ENCODE measurements around the gene CATSPER1.
"Not testable (repeated sequence)": the region's sequence is repeated elsewhere in the genome, so short reads cannot be mapped to it uniquely, and the experiment has no call there.

The CATSPER1 gene

DNA sequence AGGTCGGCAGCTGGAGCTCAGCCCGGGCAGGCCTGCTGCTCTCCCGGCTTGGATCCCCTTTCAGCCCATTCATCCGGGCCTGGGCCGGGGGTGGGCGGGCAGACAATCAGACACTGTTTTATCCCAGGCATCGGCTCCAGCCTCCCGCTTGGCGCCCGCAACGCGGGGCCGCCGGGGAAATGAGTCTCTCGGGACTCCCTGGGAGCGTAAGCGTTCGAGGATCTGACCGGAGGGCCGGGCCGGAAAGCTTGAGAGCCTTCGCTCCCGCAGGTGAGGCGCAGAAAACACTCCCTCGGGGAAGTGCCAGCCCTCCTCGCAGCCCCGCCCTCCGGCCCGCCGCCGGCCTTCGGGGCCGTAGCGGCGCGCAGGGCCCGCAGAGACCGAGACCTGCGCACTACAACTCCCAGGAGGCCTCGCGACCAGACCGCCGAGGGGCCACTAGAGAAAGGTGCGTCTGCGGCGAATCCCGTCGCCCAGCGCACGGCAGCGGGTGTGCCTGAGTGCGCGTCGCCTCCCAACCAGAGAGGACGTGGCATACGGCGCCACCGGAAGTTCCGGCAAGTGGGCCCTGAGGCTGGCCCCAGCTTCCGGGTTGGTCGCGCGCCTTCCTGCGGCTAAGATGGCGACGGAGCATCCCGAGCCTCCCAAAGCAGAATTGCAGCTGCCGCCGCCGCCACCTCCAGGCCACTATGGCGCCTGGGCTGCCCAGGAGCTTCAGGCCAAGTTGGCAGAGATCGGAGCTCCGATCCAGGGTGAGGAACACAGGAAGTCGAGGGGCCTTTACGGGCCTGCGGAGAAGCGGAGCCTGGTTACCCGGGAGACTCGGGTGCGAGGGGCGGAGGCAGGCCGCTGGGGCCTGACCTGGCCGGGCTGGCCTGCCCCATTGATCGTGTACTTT, 25.7 kb upstream of the CATSPER1 start, which contains the start of gene SF3B2:
SF3B2 (plus strand) TSS at position 599 of the 898 bp plus-strand sequence; CDS start at position 620, 21 bp downstream.
- DNase-seq (ENCODE audit: low read depth in 2 of 3, low spot score in 2 of 3), result peak; percentile 80 to 98 (median 89)

DNA sequence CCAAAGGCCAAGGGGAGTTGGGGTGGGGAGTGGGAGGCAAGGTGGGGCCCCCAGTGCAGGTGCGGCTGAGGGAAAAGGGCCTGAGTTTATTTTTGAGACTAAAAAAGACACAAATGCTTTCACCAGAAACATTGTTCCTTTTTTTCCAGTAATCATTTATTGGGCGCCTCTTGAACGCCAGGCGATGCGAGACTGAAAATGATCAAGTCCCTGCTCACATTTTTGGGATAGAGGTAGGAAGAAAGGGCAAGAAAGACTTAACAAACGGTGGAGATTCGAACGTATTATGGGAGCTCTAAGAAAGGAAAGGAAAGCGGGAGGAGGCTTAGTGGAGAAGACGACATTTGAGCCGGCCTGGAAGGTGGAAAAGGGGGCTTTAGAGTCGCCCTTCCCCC, 25.1 kb upstream of the CATSPER1 start:
- no peak for DNase-seq (ENCODE audit: low read depth in 2 of 3, low spot score in 2 of 3)

DNA sequence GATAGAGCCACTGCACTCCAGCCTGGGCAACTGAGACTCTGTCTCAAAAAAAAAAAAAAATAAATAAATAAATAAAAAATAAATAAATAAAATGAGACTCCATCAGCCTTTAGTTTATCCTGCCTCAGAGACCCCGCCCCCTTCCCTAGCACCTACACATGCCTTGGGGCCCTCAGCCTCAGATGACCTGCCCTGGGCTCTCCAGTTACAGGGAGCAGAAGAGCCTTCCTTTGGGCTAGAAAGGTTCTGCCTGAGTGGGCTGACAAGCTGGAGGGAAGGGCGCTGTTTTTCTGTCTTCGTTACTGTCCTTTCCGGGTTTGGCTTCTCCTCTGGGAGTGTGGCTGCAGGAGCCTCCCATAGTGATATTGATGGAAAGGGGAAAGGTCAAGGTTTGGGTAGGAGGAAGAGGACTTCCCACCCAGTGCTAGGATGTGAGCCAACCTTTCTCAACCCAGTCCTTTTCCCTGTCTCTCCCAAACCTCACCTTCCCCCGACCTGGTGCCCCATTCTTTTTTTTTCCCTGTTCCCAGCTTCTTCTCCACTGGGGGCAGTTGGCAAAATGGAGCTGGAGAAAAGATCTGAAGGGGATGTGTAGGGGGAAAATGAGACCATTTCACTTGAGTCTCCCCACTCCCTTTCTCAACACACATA, 24.4 kb upstream of the CATSPER1 start:
- DNase-seq (ENCODE audit: low read depth in 2 of 3, low spot score in 2 of 3), result no peak

DNA sequence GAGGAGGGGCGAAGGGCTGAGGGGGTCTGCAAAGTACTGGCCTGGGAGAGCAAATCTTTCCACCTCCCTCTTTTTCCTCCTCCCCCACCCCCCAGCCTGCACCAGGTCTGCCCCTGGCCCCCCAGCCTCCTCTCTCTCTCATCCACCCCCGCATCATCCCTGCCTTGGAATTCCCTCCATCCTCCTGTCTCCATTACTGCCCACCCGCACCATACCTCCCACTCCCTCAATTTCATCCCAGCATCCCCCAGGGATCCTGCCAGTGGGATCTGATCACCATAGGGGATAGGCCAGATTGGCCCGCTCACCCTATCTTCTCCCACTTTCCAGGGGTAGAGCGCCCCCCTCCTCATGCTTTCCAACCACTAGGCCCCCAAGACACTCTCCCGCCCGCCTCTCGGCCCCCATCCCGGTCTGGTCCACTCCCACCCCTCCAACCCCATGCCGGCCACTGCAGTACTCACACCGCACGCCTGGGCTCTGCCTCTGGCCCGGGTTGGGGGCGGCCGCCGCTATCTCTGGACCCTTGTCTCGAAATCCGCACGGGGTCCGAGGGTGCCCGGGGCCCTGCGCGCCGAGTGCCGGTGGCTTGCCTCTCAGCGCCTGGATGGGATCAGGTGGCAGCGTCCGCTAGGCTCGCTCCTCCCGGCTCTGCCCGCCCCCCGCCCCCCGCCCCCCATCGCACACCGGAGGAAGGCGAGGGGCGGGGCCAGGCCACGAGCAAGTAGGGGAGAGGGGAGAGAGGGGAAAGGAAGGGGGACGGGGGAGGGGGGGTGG, 22.5 kb upstream of the CATSPER1 start, which contains the start of gene GAL3ST3:
GAL3ST3 (minus strand) TSS at position 615 of the 777 bp plus-strand sequence. CDS start 3,746 bp downstream, outside the sequence.
- no peak for DNase-seq (ENCODE audit: low read depth in 2 of 3, low spot score in 2 of 3)

DNA sequence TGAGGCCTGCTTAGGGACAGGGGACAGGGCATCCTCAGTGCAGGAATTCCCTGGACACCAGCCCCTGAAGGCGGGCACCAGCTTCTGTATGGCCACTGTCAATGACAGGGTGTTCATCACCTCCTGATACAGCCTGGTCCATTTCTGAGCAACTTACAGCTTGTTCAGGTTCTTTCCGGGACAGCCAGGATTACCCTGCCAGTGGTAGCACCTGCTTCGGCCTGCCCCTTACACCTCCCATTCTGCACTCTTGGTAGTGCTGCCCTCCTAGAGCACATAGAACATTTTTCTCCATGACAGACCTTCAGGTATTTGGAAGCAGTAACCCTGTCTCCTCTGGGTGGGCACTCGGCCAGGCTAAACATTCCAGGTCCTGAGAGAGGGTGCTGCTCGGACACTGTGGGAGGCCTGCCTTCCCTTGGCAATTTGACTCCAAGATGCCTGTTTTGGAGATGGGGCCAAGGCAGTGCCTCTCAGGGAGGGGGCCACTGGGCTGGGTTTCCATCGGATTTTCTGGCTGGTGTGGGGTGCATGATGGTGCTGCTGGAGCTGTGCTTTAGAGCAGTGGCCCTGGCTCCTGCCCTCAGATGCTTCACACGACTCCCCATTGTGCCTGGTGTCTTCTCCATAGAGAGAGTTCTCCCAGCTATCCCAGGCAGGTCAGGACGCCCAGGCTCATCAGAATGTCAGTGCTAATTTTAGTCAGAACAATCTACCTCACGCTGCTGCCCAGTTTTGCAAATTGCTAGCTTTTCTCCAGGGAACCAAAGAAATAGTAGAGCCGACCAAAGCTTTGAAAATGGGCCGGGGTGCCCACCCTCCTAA, 21.5 kb upstream of the CATSPER1 start:
- no peak for DNase-seq (ENCODE audit: low read depth in 2 of 3, low spot score in 2 of 3)

DNA sequence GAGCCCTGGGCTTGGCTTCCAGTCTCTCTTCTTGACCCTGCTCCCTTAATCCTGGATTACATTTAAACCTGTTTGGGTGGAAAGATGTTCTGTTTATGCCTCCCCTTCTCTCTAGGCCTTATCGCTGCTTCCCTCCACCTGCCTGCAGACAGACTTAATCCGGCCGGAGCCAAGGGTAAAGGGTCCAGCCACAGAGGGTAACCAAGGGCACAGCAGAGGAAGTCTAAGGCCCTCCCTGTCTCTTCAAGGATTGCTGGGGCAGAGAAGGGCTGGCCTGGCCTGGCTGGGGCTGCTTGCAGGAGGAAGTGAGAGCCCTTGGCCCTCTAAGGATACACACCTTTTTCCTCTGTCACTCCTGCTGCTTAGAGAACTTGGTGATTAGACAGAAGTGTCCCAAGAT, 20.6 kb upstream of the CATSPER1 start:
- no peak for DNase-seq (ENCODE audit: low read depth in 2 of 3, low spot score in 2 of 3)

DNA sequence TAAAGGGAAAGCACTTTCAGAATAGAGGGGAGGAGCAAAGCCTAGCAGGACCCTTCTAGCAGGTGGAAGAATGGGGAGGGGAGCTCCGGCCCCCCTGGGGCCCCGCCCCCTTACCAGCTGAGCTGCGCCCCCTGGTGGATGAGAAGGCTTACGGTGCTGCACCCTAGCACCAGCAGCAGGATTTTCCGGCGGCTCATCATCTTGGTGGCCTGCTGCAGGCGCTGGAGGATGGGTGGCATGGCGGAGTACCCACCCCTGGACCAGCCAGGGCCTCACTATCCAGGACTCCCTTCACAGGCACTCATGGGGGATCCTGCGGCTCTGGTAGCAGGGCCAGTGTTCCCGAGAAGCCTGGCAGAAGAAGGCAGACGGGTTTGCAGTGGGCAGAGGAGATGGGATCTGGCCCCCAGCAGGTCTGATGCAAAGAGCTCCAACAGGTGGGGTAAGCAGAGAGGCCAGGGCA, 18.9 kb upstream of the CATSPER1 start:
- DNase-seq (ENCODE audit: low read depth in 2 of 3, low spot score in 2 of 3), result peak; percentile 59 to 77 (median 69)

DNA sequence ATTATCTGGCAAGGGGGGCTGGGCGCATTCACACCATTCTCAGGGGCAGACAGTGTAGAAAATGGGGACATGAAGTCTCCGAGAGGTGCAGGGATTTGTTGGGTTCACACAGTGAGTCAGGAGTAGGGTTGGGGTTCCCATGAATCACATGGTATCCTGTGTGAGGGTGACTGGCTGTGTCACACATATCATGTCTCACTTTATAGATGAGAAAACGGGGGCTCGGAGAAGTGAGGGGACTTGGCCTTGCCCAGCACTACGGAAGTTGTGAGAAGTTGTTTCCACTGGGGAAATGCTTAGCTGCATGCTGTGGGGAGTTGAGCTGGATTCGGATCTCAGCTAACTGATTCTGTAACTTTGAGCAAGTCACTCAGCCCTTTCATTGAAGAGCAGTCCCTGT, 18.5 kb upstream of the CATSPER1 start:
- no peak for DNase-seq (ENCODE audit: low read depth in 2 of 3, low spot score in 2 of 3)

DNA sequence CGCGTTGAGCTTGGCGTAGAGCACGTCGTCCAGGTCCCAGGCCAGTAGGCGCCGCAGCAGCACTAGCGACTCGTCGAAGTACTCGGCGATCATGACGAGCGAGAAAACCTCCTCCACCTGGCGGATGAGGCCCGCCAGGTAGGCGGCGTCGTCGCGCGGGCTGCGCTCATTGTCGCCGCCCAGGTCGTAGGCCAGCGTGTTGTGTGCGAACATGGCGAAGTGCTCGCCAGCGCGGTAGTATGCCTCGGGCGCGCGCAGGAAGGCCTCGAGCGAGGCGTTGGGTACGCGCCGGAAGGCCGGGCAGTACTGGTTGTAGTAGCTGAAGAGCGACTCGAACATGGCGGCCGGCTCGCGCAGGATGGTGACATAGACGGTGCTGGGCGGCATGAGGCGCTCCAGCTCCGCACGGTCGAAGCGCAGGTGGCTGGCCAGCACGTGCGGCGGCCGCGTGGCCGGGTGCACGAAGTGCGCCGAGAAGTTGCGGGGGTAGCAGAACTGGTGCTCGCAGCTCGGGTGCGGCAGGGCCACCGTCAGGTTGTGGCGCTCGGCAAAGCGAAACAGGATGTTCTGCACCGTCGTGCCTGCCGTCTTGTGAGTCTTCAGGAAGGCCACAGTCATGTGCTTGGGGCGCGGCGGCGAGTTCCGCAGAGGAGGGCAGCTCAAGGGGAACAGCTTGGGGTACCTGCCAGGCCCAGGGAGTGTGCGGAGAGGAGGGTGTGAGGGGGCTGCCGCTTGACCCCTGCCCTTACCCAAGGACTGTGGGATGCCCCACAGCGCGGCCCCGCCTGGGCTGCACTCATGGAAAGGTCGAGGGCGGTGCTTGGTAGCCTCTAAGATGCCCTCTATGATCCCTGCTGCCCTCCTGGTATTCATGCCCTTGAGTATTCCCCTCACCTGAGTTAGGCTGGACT, 17.0 kb upstream of the CATSPER1 start:
- no peak for DNase-seq (ENCODE audit: low read depth in 2 of 3, low spot score in 2 of 3)

DNA sequence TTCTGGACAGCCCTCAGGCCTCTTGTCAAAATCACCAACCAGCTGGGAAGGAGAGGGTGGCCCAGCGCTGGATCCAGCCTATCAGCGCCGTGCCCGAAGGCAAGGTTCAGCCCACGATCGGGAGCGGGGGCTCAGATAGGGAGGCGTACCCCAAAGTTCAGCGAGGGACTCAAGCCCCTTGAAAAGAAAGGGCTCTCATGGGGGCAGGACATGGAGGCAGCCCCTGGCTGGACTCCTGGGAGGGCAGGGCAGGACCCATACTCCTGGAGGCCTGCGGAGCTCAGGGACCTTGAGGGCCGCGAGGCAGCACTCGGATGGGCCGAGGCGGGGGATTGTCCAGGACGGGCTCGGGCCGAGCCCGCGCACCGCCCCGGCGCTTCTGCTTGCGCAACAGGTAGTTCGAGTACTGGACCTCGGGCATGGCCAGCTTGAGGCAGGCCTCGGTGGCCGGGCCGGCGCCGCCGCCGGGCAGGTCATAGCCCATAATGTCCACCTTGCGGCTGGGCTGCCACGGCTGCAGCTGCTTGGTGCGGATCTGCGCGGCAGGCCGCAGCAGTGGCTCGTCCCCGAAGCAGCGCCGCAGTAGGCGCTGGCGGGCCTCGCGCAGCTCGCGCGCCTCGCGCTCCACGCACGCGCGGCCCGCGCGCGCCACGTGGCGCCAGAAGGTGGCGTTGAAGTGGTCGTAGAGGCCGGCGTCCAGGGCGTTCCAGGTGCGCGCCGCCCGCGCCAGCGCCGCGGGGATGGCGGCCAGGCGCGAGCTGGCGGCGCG, 16.1 kb upstream of the CATSPER1 start:
- no peak for DNase-seq (ENCODE audit: low read depth in 2 of 3, low spot score in 2 of 3)

DNA sequence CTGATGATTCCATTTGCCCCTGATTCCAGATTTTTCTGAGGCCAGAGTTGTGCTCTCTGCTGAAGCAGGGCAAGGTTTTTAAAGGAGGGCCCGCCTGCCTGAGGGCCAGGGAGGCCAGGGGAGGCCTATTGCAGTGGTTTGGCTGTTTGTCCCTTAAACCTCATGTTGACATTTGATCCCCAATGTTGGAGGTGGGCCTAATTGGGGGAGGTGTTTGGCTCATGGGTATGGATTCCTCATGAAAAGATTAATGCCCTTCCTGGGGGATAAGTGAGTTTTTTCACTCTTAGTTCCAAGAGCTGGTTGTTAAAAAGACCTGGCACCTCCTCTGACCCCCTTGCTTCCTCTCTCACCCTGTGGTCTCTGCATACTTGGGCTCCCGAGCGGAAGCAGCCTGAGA, 13.5 kb upstream of the CATSPER1 start:
- DNase-seq (ENCODE audit: low read depth in 2 of 3, low spot score in 2 of 3), result no peak

DNA sequence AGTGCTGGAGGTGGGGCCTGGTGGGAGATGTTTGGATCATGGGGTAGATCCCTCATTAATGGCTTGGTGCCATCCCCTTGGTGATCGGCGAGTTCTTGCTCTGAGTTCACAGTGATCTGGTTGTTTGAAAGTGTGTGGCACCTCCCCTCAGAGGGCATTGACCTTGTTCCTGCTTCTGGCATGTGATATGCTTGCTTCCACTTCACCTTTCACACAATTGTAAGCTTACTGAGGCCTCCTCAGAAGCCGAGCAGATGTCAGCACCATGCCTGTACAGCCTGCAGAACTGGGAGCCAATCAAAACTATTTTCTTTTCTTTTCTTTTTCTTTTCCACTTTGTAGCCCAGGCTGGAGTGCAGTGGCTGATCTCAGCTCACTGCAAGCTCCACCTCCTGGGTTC, 11.0 kb upstream of the CATSPER1 start:
- DNase-seq (ENCODE audit: low read depth in 2 of 3, low spot score in 2 of 3), result no peak

DNA sequence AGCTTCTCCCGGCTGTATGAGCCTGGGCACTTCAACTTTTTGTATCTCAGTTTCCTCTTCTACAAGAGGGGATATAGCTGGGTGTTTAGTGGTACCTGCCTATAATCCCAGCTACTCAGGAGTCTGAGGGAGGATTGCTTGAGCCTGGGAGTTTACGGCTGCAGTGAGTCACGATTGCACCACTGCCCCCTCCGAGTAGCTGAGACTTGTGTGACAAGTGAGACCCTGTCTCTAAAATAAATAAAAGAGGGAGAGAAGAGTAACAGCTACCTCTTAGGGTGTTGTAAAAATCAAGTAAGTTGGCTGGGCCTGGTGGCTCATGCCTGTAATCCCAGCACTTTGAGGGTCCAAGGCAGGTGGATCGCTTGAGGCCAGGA, 10.0 kb upstream of the CATSPER1 start:
- no peak for DNase-seq (ENCODE audit: low read depth in 2 of 3, low spot score in 2 of 3)

DNA sequence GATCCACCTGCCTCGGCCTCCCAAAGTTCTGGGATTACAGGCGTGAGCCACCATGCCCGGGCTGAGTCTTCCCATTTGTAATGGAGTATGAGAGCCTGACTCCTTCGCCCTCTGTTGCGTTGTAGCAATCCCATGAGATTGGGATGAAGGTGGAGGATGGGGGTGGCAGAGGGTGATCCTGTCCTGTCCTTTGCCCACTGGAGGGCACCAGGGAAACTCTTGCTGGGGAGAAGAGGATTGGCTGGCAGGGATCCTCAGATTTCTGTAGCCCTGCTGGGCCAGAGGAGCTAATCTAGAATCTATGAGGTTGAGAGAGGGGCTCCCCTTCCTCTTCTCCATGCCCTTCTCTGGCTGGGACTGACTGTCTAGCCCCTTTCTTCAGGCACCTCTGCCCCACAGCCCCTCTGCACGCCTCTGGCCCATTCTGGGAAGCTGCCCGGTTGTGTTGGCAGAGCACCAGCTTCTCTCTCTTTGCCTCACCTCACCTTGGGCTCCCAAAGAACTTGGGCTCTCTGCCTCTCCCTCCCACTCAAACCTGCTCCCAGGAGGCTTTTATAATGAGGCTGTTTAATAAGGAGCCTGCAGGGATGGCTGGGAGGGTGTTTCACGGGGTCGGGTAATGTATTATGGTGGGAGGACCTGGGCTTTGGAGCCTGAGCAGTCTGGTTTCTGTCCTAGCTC, 9.5 kb upstream of the CATSPER1 start:
- no peak for DNase-seq (ENCODE audit: low read depth in 2 of 3, low spot score in 2 of 3)

DNA sequence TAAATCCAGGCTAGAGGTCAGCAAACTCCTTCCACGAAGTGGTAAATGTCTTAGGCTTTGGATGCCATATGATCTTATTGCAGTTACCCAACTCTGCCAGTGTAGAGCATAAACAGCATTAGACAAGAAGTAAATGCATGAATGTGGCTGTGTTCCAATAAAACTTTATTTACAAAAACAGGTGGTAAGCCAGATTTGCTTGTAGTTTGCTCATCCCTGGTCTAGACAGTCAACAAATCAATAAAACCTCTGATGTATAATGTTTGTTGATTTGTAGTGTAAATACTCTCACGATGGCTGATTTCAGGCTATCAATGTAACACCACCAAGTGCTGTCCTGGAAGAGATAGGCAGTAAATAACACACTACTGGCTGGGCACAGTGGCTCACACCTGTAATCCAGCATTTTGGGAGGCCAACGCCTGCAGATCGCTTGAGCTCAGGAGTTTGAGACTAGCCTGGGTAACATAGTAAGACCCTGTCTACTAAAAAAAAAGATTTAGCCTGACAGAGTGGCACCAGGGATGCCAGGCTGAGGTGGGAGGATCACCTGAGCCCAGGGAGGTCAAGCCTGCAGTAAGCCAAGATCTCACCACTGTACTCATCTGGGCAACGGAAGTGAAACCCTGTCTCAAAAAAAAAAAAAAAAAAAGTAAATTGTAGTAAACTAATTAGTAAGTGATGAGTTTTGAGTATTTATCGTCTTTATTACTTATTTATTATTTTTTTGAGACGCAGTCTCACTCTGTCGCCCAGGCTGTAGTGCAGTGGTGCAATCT, 6.9 kb upstream of the CATSPER1 start:
- no peak for DNase-seq (ENCODE audit: low read depth in 2 of 3, low spot score in 2 of 3)

DNA sequence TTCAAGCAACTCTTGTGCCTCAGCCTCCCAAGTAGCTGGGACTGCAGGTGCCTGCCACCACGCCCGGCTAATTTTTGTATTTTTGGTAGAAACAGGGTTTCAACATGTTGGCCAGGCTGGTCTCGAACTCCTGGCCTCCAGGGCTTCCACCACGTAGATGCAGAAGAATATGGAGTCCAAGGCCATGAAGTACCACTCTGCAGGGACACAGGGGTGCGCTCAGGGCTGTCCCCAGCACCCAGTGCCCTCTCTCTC, 3.2 kb downstream of the CATSPER1 start:
- not testable (repeated sequence) for DNase-seq (ENCODE audit: low read depth in 2 of 3, low spot score in 2 of 3)

DNA sequence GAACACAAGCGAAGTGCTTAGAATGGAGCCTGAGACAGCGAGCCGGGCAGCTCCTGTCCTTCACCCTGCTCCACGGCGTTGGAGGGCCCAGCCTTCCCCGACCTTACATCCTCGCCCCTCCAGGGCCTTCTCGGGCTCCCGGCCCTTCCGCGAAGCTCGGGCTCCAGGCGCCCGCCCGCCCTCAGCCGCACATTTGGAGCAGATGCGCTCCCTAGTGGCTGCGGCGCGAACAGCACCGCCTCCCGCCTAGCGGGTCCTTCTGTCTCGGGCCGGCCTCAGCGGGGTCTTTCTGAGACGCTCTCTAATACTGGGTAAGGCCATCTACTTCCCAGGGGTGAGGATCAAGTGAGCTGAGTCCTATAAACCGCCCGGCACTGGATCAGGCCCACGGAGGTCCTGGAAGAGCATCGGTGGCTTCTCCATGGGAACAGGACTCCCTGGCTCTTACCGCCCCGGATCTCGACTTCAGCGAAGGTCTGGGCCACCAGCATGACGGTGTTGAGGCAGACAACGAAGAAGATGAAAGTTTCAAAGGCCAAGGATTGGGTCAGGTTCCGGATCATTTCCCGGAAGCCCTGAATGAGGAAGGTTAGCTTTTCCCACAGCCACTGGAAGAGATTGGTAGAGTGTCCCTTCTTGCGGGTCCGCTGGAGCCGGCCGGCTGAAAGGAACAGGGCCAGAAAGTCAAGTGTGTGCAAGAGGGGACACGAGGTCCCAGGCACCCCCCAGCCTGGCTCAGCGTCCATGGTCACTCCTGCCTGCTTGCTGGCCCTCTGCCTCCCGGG, 3.7 kb downstream of the CATSPER1 start:
- DNase-seq (ENCODE audit: low read depth in 2 of 3, low spot score in 2 of 3), result peak; percentile 47 to 88 (median 86)

Measured in activated CD8-positive, alpha-beta memory T cell treated with anti-CD3 and anti-CD28 coated beads for 48 hours (primary cell).